Measurements from ENCODE around the gene OR56A4. TPM values are rescaled to one million over a fixed set of nuclear protein-coding genes. Genes with fewer than 3 reads are reported as not detected.

Gene OR56A4
- polyA plus RNA-seq: not detected

- no peak within 1 kb of the TSS for H3K27ac ChIP-seq (ENCODE audit: low read depth, low read length)
Observed at GRCh38 chr11:6006846-6007245, at the start of gene OR56A4. TSS of gene OR56A4 (minus strand) at chr11:6006946. CDS start at chr11:6002992, 3,954 bp downstream.

GRCh38 chr11:6055569-6055968 lies 48.8 kb upstream of the OR56A4 start:
- no peak overlapping the region for H3K27ac ChIP-seq (ENCODE audit: low read depth, low read length)

GRCh38 chr11:6052374-6052773 lies 45.6 kb upstream of the OR56A4 start:
- WGBS, 3 donors: 47 to 79% (median 72%) methylated on average over 3 of the region's 3 CpGs
- H3K27ac ChIP-seq (ENCODE audit: low read depth, low read length): no peak overlapping the region

- H3K27ac ChIP-seq (ENCODE audit: low read depth, low read length): no peak overlapping the region
- 28 to 47% (median 43%) methylated on average over 4 of the region's 4 CpGs for WGBS, 3 donors
Observed at GRCh38 chr11:6040874-6041273, 34.1 kb upstream of the OR56A4 start.

- 72 to 87% (median 74%) methylated on average over 1 of the region's 1 CpG for WGBS, 3 donors
- H3K27ac ChIP-seq (ENCODE audit: low read depth, low read length): no peak within 1 kb of the TSS
Observed at GRCh38 chr11:6030708-6031405, 24.1 kb upstream of the OR56A4 start, which contains the start of gene OR56A1. TSS of gene OR56A1 (minus strand) at chr11:6030758. CDS start at chr11:6027692, 3,066 bp downstream.

GRCh38 chr11:6027501-6027900 lies 20.8 kb upstream of the OR56A4 start:
- WGBS, 3 donors: 70 to 93% (median 92%) methylated on average over 1 of the region's 1 CpG

GRCh38 chr11:6025056-6025455 lies 18.3 kb upstream of the OR56A4 start:
- H3K27ac ChIP-seq (ENCODE audit: low read depth, low read length): no peak overlapping the region
- 47 to 68% (median 66%) methylated on average over 2 of the region's 2 CpGs for WGBS, 3 donors

More at GRCh38 chr11:6027501-6027900, 20.8 kb upstream of the OR56A4 start:
- H3K27ac ChIP-seq (ENCODE audit: low read depth, low read length): no peak overlapping the region

- H3K27ac ChIP-seq (ENCODE audit: low read depth, low read length): no peak overlapping the region
- 0 to 4% (median 1%) methylated on average over 4 of the region's 4 CpGs for whole genome bisulfite sequencing, 3 donors
Observed at GRCh38 chr11:6022956-6023355, 16.2 kb upstream of the OR56A4 start.

GRCh38 chr11:6013042-6013441 lies 6.3 kb upstream of the OR56A4 start:
- H3K27ac ChIP-seq (ENCODE audit: low read depth, low read length): no peak overlapping the region
- 80 to 94% (median 81%) methylated on average over 3 of the region's 3 CpGs for WGBS, 3 donors

- WGBS, 3 donors: 69 to 73% (median 69%) methylated on average over 4 of the region's 4 CpGs
- H3K27ac ChIP-seq (ENCODE audit: low read depth, low read length): no peak overlapping the region
Observed at GRCh38 chr11:6012035-6012668, 5.4 kb upstream of the OR56A4 start.

- H3K27ac ChIP-seq (ENCODE audit: low read depth, low read length): no peak overlapping the region
Observed at GRCh38 chr11:6006395-6006794, 351 bp downstream of the OR56A4 start.

GRCh38 chr11:6002202-6002699 lies 4.5 kb downstream of the OR56A4 start:
- WGBS, 3 donors: 54 to 67% (median 62%) methylated on average over 7 of the region's 7 CpGs

GRCh38 chr11:5994791-5995190 lies 12.0 kb downstream of the OR56A4 start:
- WGBS, 3 donors: 86 to 88% (median 87%) methylated on average over 14 of the region's 14 CpGs

More at GRCh38 chr11:6002202-6002699, 4.5 kb downstream of the OR56A4 start:
- H3K27ac ChIP-seq (ENCODE audit: low read depth, low read length): no peak overlapping the region

GRCh38 chr11:5992604-5993251 lies 14.0 kb downstream of the OR56A4 start:
- WGBS, 3 donors: 61 to 67% (median 63%) methylated on average over 3 of the region's 3 CpGs
- no peak overlapping the region for H3K27ac ChIP-seq (ENCODE audit: low read depth, low read length)

More at GRCh38 chr11:5994791-5995190, 12.0 kb downstream of the OR56A4 start:
- H3K27ac ChIP-seq (ENCODE audit: low read depth, low read length): no peak overlapping the region

GRCh38 chr11:5992150-5992549 lies 14.6 kb downstream of the OR56A4 start:
- WGBS, 3 donors: 62 to 78% (median 70%) methylated on average over 3 of the region's 3 CpGs
- no peak overlapping the region for H3K27ac ChIP-seq (ENCODE audit: low read depth, low read length)

GRCh38 chr11:5989203-5989602 lies 17.5 kb downstream of the OR56A4 start:
- H3K27ac ChIP-seq (ENCODE audit: low read depth, low read length): no peak overlapping the region
- 72 to 85% (median 79%) methylated on average over 4 of the region's 4 CpGs for WGBS, 3 donors

GRCh38 chr11:5986885-5987284 lies 19.9 kb downstream of the OR56A4 start, which contains the start of gene OR52L1:
TSS of gene OR52L1 (minus strand) at chr11:5986985. CDS start at chr11:5986930, 55 bp downstream.
- 45 to 64% (median 63%) methylated on average over 1 of the region's 1 CpG for WGBS, 3 donors
- no peak within 1 kb of the TSS for H3K27ac ChIP-seq (ENCODE audit: low read depth, low read length)

- no peak overlapping the region for H3K27ac ChIP-seq (ENCODE audit: low read depth, low read length)
- WGBS, 3 donors: 20 to 61% (median 50%) methylated on average over 1 of the region's 1 CpG
Observed at GRCh38 chr11:5983443-5983842, 23.3 kb downstream of the OR56A4 start.

GRCh38 chr11:5973530-5973929 lies 33.2 kb downstream of the OR56A4 start:
- H3K27ac ChIP-seq (ENCODE audit: low read depth, low read length): no peak overlapping the region
- WGBS, 3 donors: 36 to 77% (median 53%) methylated on average over 1 of the region's 1 CpG

All from adipose tissue (tissue), 3 donors.